Fibroblast of skin of right biceps (primary cell): Measurements from ENCODE around the gene CAMTA1.
"Not testable (repeated sequence)": the region's sequence is repeated elsewhere in the genome, so short reads cannot be mapped to it uniquely, and the experiment has no call there.

ENCODE experiments used
- DNase-seq: peaks from one replicate; pipeline ENCODE4 v3.0.0-alpha.2; 2013

Gene CAMTA1

DNA sequence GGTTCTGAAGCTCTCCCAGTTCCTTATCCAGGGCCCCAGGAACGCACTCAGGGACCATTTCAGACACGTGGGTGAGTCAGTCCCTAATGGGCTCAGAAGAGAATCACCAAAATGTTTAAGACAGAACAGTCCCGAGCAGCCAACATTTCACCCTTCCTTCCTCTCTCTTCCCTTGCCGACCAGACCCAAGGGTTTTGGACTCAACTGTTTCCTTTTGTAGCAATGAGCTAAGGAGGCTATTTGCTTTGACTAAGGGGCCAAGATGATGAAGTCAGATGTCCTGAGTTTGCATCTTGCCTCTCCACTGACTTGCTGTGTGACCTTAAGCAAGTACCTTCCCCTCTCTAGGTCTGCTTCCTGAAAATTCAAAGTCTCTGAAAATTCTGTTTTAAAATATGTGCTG lies 513.5 kb downstream of the CAMTA1 start:
- peak; percentile 82 for DNase-seq

DNA sequence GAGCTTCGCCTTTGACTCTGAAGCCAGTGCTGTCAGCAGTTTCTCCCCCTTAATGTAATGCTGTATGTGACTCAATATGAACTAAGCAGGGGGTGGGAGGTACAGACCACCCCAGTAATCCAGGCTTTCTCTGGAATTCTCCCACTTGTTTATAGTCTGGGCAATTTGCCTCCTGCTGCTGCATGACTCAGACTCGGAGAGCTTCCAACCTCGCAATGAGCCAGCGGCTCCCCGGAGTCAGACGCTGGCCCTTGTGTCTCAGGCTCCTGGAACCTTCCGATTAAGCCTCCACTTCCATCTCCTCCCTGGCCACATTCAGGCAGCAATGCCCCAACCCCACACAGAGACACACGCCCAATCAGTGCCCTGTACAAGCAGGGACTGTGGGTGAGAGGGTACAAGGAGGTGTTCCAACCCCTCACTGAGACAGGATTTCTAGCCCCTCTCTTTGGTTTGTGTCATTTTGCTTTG lies 514.1 kb downstream of the CAMTA1 start:
- peak; percentile 99 for DNase-seq

DNA sequence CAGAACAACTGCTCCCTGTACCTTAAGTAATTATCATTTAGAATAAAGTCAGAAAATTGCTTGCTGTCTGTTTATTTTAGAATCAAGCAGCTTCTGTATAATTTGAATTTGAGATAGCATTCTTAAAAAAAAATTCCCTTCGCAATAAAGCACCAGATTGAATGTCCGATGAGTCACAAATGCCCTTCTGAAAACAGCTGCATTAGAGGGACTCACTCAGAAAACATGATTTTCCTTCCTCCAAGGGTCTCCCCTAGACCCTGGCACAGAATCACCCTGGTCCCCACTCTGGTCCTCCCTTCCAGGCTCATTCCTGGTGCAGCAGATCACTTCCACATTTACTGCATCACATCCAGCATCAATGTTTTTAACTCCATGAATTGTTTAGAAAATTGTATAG lies 514.7 kb downstream of the CAMTA1 start:
- DNase-seq, result peak; percentile 95

DNA sequence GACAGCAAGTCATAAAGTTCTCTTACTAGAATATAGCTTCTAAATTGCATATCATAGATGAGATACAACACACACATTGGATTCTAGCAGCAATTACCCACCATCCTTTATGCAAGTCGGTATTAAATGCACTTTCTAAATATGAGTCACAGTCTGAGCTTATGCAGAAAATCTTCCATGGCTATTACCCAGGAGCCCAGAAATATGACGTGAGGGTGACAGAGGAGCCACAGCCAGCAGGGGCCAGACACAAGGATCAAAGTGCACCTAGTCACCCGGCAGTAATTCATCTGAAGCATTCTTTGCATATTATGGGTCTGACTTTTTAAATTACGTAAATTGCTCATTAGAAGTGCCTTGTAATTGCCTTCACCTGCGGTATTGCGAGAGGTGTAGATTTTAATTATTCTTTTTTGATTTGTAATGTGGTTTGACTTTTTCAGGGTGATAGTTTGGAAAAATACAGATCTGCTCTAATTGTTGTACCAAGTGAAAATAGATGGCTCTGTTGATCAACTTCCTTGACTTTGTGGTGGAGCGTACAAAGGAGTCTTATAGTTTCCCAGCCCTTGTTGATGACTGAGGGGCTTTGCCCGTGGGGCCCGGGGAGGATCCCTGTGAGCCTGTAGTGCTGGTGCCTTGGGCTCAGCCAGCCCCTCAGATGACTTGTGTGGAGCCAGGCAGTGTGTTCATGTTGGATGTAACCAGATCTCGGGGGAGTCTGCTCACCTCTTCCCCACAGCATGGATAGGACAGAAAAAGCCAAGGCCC lies 515.8 kb downstream of the CAMTA1 start:
- DNase-seq, result peak; percentile 98

DNA sequence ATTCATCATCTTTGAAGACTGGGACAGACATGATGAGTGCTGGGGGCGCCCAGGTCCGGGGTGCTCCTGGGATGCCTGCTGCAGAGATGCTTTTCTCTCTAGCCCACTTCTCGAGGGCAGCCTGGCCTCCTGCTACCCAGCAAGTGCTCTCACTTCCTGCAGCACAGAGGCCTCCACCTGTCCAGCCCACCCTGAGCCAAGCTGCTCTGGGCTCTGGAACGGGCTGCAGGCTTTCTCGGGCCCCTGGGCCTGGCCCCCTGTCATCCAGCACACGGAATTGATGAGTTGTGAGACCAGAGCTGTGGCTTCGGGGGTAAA lies 516.4 kb downstream of the CAMTA1 start:
- DNase-seq, result no peak

DNA sequence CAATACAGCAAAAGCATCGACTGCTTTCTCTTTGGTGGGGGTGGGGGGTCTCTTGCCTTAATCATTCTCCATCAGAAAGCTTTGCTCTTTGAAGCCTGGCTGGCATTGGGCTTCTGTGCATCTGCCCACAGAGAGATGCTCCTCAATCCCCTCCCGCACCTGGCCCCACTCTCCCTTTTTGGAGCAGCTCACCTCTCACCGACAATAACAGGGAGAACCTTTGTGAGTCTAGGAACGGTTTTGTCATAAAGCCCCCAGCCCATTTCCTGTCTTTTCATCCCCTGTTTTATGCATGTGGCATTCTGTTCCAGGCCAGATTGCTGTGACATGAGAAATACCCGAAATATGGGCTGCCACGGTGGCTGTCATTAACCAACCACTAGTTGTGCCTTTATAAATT lies 516.9 kb downstream of the CAMTA1 start:
- no peak for DNase-seq

DNA sequence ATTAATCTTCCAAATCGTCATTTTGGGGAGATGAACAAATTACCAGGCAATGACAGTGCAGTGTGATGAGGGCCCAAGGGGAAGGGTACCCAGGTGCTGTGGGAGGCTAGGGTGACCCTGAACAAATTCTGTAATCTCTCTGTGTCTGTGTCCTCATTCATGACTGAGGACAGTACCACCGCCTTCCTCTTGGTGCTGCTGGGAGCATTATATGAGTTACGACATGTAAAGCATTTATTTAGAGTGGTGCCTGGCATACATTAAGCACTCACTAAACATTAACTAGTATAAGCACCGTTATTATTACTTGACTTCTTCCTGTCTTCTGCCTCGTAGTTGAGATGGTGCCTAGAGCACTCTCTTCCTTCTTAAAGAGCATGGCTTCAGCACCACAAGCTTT lies 517.6 kb downstream of the CAMTA1 start:
- peak; percentile 37 for DNase-seq

DNA sequence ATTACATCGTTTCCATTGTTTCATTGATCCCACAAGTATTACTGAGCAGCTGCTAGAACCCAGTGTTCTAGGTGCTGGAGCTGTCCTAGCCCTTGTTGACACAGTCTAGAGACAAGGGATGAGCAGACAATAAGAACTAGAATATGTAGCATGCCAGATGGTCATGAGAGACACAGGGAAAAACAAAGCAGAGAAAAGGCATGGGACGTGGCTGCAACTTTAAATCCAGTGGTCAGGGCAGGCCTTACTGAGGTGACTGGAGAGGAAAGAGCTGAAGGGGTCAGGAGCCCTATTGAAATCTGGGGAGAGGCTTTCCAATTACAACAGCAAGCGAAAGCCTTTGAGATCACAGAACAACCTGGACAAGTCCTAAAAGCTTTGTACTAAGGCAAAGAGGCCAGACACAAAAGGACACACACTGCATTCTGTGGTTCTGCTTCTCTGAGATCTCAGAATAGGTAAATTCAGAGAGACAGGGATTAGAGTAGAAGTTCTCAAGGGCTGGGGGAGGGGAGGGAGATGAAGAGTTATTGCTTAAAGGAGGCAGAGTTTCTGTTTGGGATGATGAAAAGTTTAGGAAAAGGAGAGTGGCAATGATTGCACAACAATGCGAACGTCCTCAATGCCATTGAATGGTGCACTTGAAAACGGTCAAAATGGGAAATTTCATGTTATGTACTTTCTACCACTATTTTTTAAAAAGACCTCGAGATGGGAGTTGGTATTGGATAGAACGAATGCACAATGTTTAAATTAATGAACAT lies 518.5 kb downstream of the CAMTA1 start:
- no peak for DNase-seq

DNA sequence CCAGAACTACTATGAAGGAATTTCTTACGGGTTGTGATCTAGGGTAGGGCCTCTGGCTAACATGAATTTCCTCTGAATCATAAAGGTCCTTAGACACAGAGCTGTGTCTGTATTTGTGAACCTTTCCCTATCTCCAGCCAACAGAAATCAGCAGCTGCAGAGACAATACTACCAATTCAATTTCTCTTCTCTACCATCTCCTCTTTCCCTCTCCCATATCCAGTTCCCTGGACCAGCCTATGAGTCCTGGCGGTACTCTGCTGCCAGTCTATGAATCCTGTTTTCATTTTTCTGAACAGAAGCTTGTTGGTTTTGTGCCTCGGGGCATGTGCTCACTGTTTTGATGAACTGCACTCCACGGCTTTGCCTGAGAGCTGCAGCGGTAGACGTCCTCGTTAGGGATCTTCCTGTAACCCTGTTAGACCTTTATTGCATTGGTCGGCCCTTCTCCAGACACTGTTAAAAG lies 527.9 kb downstream of the CAMTA1 start:
- DNase-seq, result peak; percentile 40

DNA sequence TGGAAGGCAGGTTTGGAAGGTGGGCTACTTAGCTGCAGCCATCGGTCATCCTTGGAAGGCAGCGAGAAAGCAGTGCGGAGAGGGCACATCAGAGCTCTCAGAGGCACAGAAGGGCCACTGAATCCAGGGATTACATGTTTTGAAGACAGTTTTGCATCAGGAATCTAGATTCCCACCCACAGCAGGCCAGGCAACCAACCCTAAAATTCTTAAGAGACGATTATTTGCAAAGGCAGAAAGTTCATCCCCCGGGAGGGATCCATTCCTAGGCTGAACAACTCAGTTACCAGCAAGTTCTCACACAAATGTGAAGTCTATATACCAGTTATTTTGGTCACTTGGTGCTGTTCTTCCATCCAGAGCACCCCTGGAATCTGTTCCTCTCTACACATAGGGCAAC lies 528.6 kb downstream of the CAMTA1 start:
- peak; percentile 49 for DNase-seq

DNA sequence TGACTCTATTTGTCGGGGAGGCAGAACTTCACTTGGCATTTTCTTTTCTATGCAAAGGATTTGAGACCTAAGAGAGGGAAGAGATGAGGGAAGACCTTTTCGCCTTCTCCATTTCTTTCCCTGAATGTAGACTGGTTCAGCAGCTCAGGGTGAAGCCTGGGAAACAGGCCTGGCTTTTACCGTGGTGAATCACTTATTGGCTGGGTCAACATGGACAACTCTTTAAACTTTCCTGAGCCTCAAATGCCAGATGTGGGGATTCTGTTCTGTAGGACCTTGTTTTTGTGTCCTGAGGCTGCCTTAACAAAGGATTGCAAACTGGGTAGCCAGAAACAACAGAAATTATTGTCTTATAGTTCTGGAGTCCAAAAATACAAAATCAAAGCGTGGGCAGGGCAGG lies 530.1 kb downstream of the CAMTA1 start:
- DNase-seq, result no peak

DNA sequence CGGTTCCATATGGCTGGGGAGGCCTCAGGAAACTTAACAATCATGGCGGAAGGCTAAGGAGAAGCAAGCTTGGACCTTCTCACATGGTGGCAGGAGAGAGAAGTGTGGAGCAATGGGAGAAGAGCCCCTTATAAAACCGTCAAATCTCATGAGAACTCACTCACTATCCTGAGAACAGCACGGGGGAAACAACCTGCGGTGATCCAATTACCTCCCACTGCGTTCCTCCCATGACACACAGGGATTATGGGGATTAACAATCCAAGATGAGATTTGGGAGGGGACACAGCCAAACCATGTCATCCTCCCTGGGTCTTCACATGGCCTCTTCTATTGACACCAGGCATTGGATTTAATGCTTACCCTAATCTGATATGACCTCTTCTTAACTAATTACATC lies 530.7 kb downstream of the CAMTA1 start:
- no peak for DNase-seq

DNA sequence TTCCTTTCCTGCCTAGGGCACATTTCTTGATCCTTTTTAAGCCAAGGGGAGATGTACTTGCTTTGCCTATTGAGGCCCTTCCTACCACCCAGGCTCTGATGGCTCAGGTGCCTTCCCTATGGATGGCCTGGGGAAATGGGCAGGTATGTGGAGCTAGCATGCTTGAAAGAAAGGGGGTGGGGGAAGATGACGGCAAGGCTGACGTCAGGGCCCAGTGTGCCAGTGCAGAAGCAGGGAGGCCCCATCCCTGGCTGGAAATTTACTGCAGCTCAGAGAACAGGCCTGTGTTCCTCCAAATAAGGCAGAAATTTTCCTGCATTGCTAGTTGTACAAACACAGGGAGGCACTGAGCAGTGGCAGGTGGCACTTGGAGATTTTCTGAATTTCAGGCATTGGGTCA lies 532.6 kb downstream of the CAMTA1 start:
- no peak for DNase-seq

DNA sequence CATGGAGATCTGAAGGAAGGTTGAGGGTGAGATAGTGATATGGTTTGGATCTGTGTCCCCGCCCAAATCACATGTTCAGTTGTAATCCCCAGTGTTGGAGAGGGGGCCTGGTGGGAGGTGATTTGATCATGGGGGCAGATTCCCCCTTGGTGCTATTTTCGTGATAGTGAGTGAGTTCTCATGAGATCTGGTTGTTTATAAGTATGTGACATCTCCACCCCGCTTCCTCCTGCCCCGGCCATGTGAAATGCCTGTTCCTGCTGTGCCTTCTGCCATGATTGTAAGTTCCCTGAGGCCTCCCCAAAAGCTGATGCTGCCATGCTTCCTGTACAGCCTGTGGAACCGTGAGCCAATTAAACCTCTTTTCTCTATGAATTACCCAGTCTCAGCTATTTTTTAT lies 533.9 kb downstream of the CAMTA1 start:
- DNase-seq, result no peak

DNA sequence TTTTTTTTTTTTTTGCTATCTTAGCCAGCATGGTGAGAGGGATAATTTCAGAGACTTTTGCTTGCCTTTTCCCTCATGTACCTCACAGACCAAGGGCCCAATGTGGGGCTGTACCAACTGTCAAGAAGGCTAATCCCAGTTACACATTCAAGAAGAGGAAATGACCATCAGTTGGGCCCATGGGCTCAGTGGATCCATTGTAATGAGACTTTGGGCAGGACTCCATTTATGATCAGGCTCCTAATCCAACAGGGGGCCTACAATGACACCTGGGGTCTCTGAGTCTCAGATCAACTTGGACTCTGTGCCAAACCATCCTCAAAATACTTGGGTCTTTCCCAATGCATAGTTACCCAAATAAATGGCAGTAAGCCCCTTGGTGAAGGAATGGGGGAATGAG lies 535.4 kb downstream of the CAMTA1 start:
- DNase-seq, result no peak

DNA sequence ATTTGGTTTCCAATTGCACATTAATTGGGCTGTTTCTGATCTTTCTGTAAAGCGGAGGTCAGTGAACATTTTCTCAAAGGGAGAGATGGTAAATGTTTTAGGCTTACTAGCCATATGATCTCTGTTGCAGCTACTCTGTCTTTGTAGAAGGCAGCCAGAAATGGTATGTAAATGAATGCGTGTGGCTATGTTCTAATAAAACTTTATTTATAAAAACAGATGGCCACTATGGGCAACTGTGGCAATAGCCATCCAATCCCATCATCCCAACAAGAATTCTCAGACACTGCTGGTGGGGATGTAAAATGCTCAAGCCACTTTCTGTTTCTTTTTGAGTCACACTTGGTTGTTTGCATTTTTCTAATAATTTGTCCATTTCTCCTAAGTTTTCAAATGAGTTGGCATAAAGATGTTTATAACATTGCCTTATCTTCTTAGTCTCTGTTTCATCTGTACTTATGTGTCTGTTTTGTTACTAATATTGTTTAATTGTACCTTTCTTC lies 537.1 kb downstream of the CAMTA1 start:
- DNase-seq, result no peak

DNA sequence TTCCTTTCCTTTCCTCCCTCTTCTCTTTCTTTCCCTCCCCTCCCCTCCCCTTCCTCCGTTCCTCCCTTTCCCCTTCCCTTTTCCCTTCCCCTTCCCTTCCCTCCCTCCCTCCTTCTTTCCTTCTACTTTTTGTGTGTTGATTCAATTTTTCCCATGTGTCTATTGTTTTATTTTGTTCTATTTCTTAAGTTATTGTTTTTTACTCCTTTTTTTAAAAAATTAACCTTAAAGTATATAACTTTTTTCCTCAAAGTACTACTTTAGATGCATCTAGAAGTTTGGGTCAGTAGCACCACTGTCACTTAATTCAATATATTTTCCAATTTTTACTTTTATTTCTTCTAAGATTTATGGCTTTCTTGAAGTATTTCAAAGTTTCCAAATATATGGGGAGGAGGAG lies 537.7 kb downstream of the CAMTA1 start:
- no peak for DNase-seq

DNA sequence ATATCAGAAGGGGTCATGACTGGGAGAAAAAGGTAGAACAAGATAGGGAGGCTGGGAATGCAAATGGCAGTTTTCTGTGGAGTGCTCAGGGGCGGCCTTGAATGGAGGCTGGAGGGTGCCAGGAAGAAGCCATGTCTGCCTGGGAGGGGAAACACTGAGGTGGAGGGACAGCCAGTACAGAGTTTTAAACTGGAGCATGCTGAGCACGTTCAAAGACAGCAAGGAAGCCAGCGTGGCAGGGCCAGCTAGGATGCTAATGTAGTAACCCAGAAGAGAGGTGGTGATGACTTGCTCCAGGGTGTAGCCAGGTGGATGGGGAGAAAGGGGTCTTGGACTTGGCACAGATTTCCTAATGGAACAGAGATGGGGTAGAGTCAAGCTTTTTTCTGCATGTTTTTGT lies 540.0 kb downstream of the CAMTA1 start:
- DNase-seq, result no peak

DNA sequence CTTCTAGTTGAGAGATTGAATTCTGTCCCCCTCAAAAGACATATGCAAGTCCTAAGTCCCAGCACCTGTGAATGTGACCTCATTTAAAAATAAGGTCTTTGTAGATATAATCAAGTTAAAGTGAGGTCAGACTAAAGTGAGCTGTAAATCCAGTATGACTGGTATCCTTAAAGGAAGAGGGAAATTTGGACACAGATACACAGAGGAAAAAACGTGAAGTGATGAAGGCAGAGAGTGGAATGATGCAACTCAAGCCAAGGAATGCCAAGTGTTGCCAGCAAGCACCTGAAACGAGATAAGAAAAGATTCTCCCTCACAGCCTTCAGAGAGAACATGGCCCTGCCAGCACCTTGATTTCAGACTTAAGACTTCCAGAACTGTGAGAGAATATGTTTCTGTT lies 541.1 kb downstream of the CAMTA1 start:
- DNase-seq, result no peak

DNA sequence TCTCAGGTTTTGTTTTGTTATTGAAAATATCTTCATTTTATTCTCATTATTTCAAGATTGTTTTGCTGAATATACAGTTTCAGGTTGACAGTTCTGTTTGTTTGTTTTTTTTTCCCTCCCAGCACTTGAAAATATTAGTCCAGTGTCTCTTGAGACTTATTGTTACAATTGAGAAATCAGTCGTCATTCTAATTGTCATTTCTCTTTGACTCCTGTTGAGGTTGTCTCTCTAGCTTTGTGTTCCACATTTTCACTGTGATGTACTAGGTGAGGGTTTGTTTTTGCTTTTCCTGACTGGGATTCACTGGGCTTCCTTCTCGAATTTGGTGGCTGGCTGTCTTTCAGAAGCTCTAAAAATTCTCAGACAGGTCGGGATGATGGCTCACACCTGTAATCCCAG lies 542.6 kb downstream of the CAMTA1 start:
- no peak for DNase-seq

DNA sequence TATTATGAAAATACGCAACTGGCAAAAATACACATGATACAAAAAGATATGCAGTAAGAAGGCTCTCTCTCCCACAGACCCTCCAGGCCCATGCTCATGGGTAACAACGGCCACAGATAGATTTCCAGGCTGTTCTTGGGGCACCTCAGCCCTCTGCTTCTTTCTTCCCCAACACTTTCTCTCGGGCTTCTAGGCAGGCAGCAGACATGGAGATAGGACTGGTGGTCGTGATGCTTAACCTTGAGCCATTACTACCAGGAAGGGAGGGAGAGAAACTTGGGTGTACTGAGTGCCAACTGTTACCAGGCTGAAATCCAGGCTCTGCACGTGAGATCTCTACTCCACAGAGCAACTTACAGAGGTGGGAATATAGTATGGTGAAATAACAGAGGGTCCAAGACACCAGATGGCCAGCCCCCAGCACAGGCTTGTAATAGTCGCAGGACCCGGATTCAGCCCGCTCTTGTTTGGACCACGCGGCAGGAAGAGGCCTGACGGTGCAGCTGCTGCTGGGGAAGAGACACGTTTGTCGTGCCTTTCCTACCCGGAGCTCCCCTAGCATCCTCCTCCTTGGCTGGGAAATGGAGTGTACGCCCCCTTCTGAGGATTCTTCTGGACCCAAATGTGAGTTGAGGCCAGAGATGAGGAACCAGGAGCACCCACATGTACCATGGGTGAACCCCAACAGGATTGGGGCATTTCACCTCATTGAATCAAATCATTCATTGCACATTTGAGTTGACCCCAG lies 544.8 kb downstream of the CAMTA1 start:
- DNase-seq, result no peak

DNA sequence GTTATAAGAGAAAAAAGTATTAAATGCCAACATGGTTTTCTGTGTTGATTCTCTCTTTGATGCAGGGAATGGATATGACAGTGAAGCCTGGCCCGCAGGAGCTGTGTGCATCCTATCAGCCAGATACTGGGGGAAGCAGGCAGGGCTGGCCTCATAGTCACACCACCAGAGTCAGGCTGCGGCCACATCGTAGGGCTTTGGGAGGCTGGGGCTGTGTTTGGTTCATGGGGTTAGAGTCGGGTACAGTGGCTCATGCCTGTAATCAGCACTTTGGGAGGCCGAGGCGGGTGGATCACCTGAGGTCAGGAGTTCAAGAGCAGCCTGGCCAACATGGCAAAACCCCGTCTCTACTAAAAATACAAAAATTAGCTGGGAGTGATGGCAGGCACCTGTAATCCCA lies 545.5 kb downstream of the CAMTA1 start:
- DNase-seq, result not testable (repeated sequence)

DNA sequence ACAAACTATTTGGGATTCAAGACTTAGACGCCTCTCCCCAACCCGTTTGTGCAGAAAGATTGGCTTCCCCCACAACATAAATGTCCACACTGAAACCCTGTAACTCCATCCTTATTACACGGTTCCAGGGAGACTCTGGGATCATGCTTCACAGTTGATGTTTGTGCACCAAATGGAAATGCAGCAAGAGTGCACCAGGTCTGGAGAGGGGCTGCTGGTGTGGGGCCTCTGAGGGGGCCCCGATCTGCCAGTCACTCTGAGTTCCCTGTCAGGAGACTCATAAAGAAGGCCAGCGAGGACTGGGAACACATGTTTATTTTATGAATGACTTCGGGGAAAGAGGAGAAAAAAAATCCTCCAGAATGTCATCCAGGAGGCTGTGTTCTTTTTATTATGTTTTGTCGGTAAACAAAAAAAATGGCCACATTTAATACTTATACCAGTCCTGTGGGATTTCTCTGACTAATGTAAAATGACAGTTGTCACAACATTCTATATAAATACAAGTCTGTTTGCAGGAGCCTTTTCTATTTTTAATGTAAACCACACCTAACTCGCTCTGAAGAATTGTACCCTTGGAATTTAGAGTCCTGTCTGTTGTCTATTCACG lies 546.8 kb downstream of the CAMTA1 start:
- DNase-seq, result no peak
